GM10266 (cell line): ENCODE measurements around the gene LMNTD1.

Experiments
- DNase-seq: peaks from one replicate; pipeline ENCODE4 v3.0.0; 2012; ENCODE audit errors: extremely low spot score
- CTCF ChIP-seq: IDR thresholded peaks from 2 replicates; pipeline ENCODE4 v1.5.1; 2012; ENCODE audit warnings: mild to moderate bottlenecking, low read depth; ENCODE audit not compliant: control insufficient read depth, insufficient read depth; ENCODE audit errors: missing control alignments

Gene LMNTD1

GRCh38 chr12:25455696-25456095, 97.4 kb downstream of the LMNTD1 start:
- TF ChIP-seq CTCF: no peak

GRCh38 chr12:25449007-25449406, 104.1 kb downstream of the LMNTD1 start:
- TF ChIP-seq CTCF: no peak
- DNase-seq: no peak

More at GRCh38 chr12:25455696-25456095, 97.4 kb downstream of the LMNTD1 start:
- no peak for DNase-seq

- no peak for TF ChIP-seq CTCF
- no peak for DNase-seq
Observed at GRCh38 chr12:25447046-25447445, 106.0 kb downstream of the LMNTD1 start.

- TF ChIP-seq CTCF: no peak
- DNase-seq: no peak
Observed at GRCh38 chr12:25438638-25439037, 114.4 kb downstream of the LMNTD1 start.

GRCh38 chr12:25436206-25437030, 116.7 kb downstream of the LMNTD1 start:
- DNase-seq: peak; percentile 67
- TF ChIP-seq CTCF: peak; percentile 80

GRCh38 chr12:25435431-25435830, 117.7 kb downstream of the LMNTD1 start:
- DNase-seq: no peak
- no peak for TF ChIP-seq CTCF

GRCh38 chr12:25434515-25434914, 118.6 kb downstream of the LMNTD1 start:
- no peak for DNase-seq
- TF ChIP-seq CTCF: no peak
